Endothelial cell (in vitro differentiated cells): Measurements from ENCODE around the gene NPLOC4. TPM values are rescaled to one million over a fixed set of nuclear protein-coding genes. Genes with fewer than 3 reads are reported as not detected.
A peak's percentile ranks its signal among the peaks of the same experiment; 100 is the strongest.

ENCODE experiments used
- DNase-seq: peaks from one replicate; pipeline ENCODE4 v3.0.0; 2021; ENCODE audit warnings: low spot score
- H3K27ac Mint-ChIP-seq: one replicate; pipeline ENCODE4 v1.8.0; 2021; ENCODE audit warnings: mixed read lengths, inconsistent platforms; ENCODE audit not compliant: unreplicated experiment
- H3K27me3 Mint-ChIP-seq: one replicate; pipeline ENCODE4 v1.8.0; 2021; ENCODE audit warnings: mild to moderate bottlenecking, moderate library complexity, mixed read lengths, inconsistent platforms; ENCODE audit not compliant: unreplicated experiment
- H3K36me3 Mint-ChIP-seq: one replicate; pipeline ENCODE4 v1.8.0; 2021; ENCODE audit warnings: mild to moderate bottlenecking, low read depth, mixed read lengths, inconsistent platforms; ENCODE audit not compliant: unreplicated experiment
- H3K4me1 Mint-ChIP-seq: one replicate; pipeline ENCODE4 v1.8.0; 2021; ENCODE audit warnings: mild to moderate bottlenecking, mixed read lengths, inconsistent platforms; ENCODE audit not compliant: unreplicated experiment
- H3K4me3 Mint-ChIP-seq: one replicate; pipeline ENCODE4 v1.8.0; 2021; ENCODE audit warnings: mild to moderate bottlenecking, mixed read lengths, inconsistent platforms; ENCODE audit not compliant: unreplicated experiment
- H3K9me3 Mint-ChIP-seq: one replicate; pipeline ENCODE4 v1.8.0; 2021; ENCODE audit warnings: mixed read lengths, inconsistent platforms; ENCODE audit not compliant: unreplicated experiment
- CTCF ChIP-seq: fragments of 200-600 bp; sonication (generic); IDR thresholded peaks from one replicate; pipeline ENCODE4 v1.5.0; 2021; ENCODE audit warnings: antibody characterized with exemption; ENCODE audit not compliant: unreplicated experiment
- total RNA-seq: library from RNA; stranded (reverse); fragmentation: NEBNext Ultra II Directional; extraction: Animal tissue kit (Norgen Biotek cat#: 25700); gene quantifications from one replicate; pipeline ENCODE4 v1.2.1, GENCODE V29; 2021; ENCODE audit not compliant: unreplicated experiment

The NPLOC4 gene
- total RNA-seq, 1 donor from 2014 or later: 133 TPM

- peaks cover 15% of the 10 kb centered on the region for H3K27me3 Mint-ChIP-seq
- no peaks in the 10 kb centered on the region for H3K9me3 Mint-ChIP-seq
- H3K4me3 Mint-ChIP-seq: no peak overlapping the region
- H3K36me3 Mint-ChIP-seq: peaks cover 4% of the 10 kb centered on the region
- no peak overlapping the region for H3K27ac Mint-ChIP-seq
- no peak for TF ChIP-seq CTCF
- H3K4me1 Mint-ChIP-seq: peaks cover 7% of the 10 kb centered on the region
- peak; percentile 66 for DNase-seq
Measured at GRCh38 chr17:81522491-81523401, 114.2 kb downstream of the NPLOC4 start.

GRCh38 chr17:81520021-81520901 is 116.7 kb downstream of the NPLOC4 start:
- H3K4me3 Mint-ChIP-seq: peak overlapping the region; percentile 63
- H3K9me3 Mint-ChIP-seq: no peaks in the 10 kb centered on the region
- DNase-seq: no peak
- H3K27me3 Mint-ChIP-seq: peaks cover 22% of the 10 kb centered on the region
- H3K27ac Mint-ChIP-seq: peak overlapping the region; percentile 40
- H3K4me1 Mint-ChIP-seq: peaks cover 10% of the 10 kb centered on the region
- H3K36me3 Mint-ChIP-seq: peaks cover 4% of the 10 kb centered on the region
- TF ChIP-seq CTCF: no peak

GRCh38 chr17:81519284-81520020 is 117.5 kb downstream of the NPLOC4 start:
- DNase-seq: no peak
- Mint-ChIP-seq H3K36me3 (peaks cover 4% of the 10 kb centered on the region), H3K27me3 (peaks cover 25% of the 10 kb centered on the region), H3K4me1 (peaks cover 12% of the 10 kb centered on the region), H3K4me3 (no peak overlapping the region), H3K9me3 (no peaks in the 10 kb centered on the region), H3K27ac (no peak overlapping the region)
- TF ChIP-seq CTCF: peak; percentile 61

- TF ChIP-seq CTCF: no peak
- no peak for DNase-seq
- peaks cover 4% of the 10 kb centered on the region for H3K36me3 Mint-ChIP-seq
- no peak overlapping the region for H3K4me3 Mint-ChIP-seq
- no peaks in the 10 kb centered on the region for H3K9me3 Mint-ChIP-seq
- H3K27me3 Mint-ChIP-seq: peaks cover 25% of the 10 kb centered on the region
- H3K27ac Mint-ChIP-seq: no peak overlapping the region
- H3K4me1 Mint-ChIP-seq: peaks cover 12% of the 10 kb centered on the region
Measured at GRCh38 chr17:81518785-81519283, 118.1 kb downstream of the NPLOC4 start.
